NT2/D1 (cell line): ENCODE data around the gene ARL14EP.

Source experiments
- DNase-seq: peaks from one replicate; pipeline ENCODE4 v3.0.0-alpha.2; 2011; ENCODE audit warnings: low read depth, low spot score
- H3K27me3 ChIP-seq: 2 replicates; pipeline ENCODE4 v1.6.0; 2011; ENCODE audit warnings: mild to moderate bottlenecking; ENCODE audit not compliant: insufficient read length, insufficient read depth
- H3K36me3 ChIP-seq: 2 replicates; pipeline ENCODE4 v1.6.1; 2011; ENCODE audit warnings: mild to moderate bottlenecking, low read length, mixed read lengths; ENCODE audit not compliant: insufficient read depth, insufficient read length
- H3K4me1 ChIP-seq: 2 replicates; pipeline ENCODE4 v1.5.1; 2011; ENCODE audit not compliant: insufficient read depth, insufficient read length
- H3K4me3 ChIP-seq: 2 replicates; pipeline ENCODE4 v1.5.1; 2011; ENCODE audit warnings: low read depth; ENCODE audit not compliant: insufficient read length
- H3K9ac ChIP-seq: 2 replicates; pipeline ENCODE4 v1.6.0; 2011; ENCODE audit warnings: low read depth; ENCODE audit not compliant: insufficient read length
- H3K9me3 ChIP-seq: 2 replicates; pipeline ENCODE4 v1.5.1; 2011; ENCODE audit warnings: mild to moderate bottlenecking, low read length; ENCODE audit not compliant: insufficient read depth
- SUZ12 ChIP-seq: IDR thresholded peaks from 2 replicates; pipeline ENCODE4 v1.6.1; 2011; ENCODE audit not compliant: insufficient read length, insufficient read depth; ENCODE audit errors: extremely low read depth
- YY1 ChIP-seq: IDR thresholded peaks from 2 replicates; pipeline ENCODE4 v1.6.1; 2011; ENCODE audit not compliant: insufficient read length, insufficient read depth
- ZNF274 ChIP-seq: IDR thresholded peaks from 2 replicates; pipeline ENCODE4 v1.6.1; 2011; ENCODE audit warnings: mild to moderate bottlenecking, low read depth, low read length

ARL14EP gene

DNA sequence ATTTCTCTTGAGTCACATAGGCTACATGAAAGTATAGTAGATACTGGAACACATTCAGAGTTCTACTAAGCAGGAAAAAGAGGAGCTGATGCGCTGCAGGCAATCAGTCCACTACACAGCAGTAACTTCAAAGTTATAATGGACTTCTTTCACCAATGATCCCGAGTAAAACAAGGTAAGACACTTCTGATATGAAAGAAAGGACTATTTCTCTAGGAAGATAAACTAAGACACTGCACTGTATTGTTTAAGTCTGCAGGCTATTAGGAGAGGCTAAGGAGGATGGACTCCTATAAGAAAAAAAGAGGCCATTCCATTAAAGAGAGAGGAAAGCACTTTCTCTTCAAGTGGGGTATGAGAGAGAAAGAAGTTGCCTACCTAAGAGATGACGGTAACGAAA lies 31.6 kb upstream of the ARL14EP start:
- H3K9me3 ChIP-seq = no peaks in the 10 kb centered on the region
- no peak overlapping the region for H3K9ac ChIP-seq
- TF ChIP-seq SUZ12 (no peak), ZNF274 (no peak), YY1 (no peak)
- DNase-seq = no peak
- H3K27me3 ChIP-seq = no peaks in the 10 kb centered on the region
- no peaks in the 10 kb centered on the region for H3K36me3 ChIP-seq
- H3K4me3 ChIP-seq = no peak overlapping the region
- no peaks in the 10 kb centered on the region for H3K4me1 ChIP-seq

DNA sequence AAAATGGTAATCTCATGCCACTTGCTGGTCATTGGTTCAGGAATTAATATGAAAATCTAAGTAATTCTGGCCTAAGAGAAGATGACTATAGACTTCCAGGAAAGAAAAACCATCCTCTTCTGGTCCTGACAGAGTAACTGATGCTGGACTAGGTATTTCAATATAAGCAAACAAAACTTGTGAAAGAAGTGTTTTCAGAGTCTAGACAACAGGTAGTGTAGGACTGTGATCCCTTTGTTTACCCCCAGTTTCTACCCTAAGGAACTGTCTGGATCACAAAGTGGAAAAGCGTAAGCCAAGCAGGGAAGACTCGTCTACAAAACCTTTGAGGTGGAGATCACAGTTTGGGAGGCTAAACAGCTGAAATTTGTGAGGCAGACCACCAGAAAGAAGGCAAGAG lies 30.4 kb upstream of the ARL14EP start:
- no peaks in the 10 kb centered on the region for H3K36me3 ChIP-seq
- no peak for DNase-seq
- H3K4me3 ChIP-seq = no peak overlapping the region
- H3K4me1 ChIP-seq = no peaks in the 10 kb centered on the region
- H3K27me3 ChIP-seq = no peaks in the 10 kb centered on the region
- TF ChIP-seq YY1 (no peak), SUZ12 (no peak), ZNF274 (no peak)
- H3K9me3 ChIP-seq = no peaks in the 10 kb centered on the region
- H3K9ac ChIP-seq = no peak overlapping the region

GRCh38 chr11:30295178-30295885 lies 27.6 kb upstream of the ARL14EP start:
- DNase-seq = no peak
- H3K36me3 ChIP-seq = no peaks in the 10 kb centered on the region
- no peaks in the 10 kb centered on the region for H3K9me3 ChIP-seq
- no peaks in the 10 kb centered on the region for H3K4me1 ChIP-seq
- no peaks in the 10 kb centered on the region for H3K27me3 ChIP-seq
- TF ChIP-seq SUZ12 = no peak
- no peak for TF ChIP-seq ZNF274
- no peak for TF ChIP-seq YY1
- H3K9ac ChIP-seq = no peak overlapping the region
- H3K4me3 ChIP-seq = no peak overlapping the region

GRCh38 chr11:30304620-30305019 lies 18.3 kb upstream of the ARL14EP start:
- Histone ChIP-seq H3K9me3 (no peaks in the 10 kb centered on the region), H3K36me3 (no peaks in the 10 kb centered on the region), H3K4me1 (no peaks in the 10 kb centered on the region), H3K27me3 (no peaks in the 10 kb centered on the region), H3K4me3 (no peak overlapping the region), H3K9ac (no peak overlapping the region)
- TF ChIP-seq YY1 (no peak), SUZ12 (no peak), ZNF274 (no peak)
- no peak for DNase-seq

GRCh38 chr11:30310623-30311022 lies 12.3 kb upstream of the ARL14EP start:
- Histone ChIP-seq H3K4me1 (no peaks in the 10 kb centered on the region), H3K4me3 (no peak overlapping the region), H3K9ac (no peak overlapping the region), H3K9me3 (0 out of 2 replicates have a peak, but pooled peaks cover 4% of the 10 kb centered on the region), H3K36me3 (no peaks in the 10 kb centered on the region), H3K27me3 (no peaks in the 10 kb centered on the region)
- DNase-seq = no peak
- TF ChIP-seq YY1 = no peak
- TF ChIP-seq ZNF274 = no peak
- TF ChIP-seq SUZ12 = no peak

DNA sequence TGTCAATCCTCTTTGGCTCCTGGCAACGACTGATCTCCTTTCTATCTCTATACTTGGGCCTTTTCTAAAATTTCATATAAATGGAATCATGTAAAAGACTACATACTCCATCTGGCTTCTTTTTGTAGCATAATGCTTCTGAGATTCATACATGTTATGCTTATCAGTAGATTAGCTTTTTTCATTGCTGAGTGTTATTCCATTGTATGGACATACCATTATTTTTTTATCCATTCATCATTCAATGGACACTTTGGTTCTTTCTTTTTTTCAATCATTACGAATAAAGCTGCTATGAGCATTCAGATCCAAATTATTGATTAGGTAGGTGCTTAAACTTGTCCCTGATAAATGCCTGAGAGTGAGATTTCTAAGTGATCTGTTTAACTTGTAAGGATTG lies 11.7 kb upstream of the ARL14EP start:
- no peaks in the 10 kb centered on the region for H3K27me3 ChIP-seq
- no peaks in the 10 kb centered on the region for H3K36me3 ChIP-seq
- H3K9ac ChIP-seq = no peak overlapping the region
- TF ChIP-seq SUZ12 (no peak), ZNF274 (no peak), YY1 (no peak)
- no peaks in the 10 kb centered on the region for H3K4me1 ChIP-seq
- H3K9me3 ChIP-seq = 0 out of 2 replicates have a peak, but pooled peaks cover 4% of the 10 kb centered on the region
- no peak for DNase-seq
- H3K4me3 ChIP-seq = no peak overlapping the region

- no peaks in the 10 kb centered on the region for H3K27me3 ChIP-seq
- no peak overlapping the region for H3K4me3 ChIP-seq
- no peaks in the 10 kb centered on the region for H3K36me3 ChIP-seq
- no peak overlapping the region for H3K9ac ChIP-seq
- H3K4me1 ChIP-seq = no peaks in the 10 kb centered on the region
- TF ChIP-seq YY1 = no peak
- no peak for TF ChIP-seq ZNF274
- no peak for DNase-seq
- H3K9me3 ChIP-seq = 0 out of 2 replicates have a peak, but pooled peaks cover 4% of the 10 kb centered on the region
Observed at GRCh38 chr11:30312243-30312642, 10.7 kb upstream of the ARL14EP start.

GRCh38 chr11:30313580-30313979 lies 9.3 kb upstream of the ARL14EP start:
- Histone ChIP-seq H3K4me1 (no peaks in the 10 kb centered on the region), H3K4me3 (no peak overlapping the region), H3K9me3 (0 out of 2 replicates have a peak, but pooled peaks cover 4% of the 10 kb centered on the region), H3K36me3 (no peaks in the 10 kb centered on the region), H3K27me3 (no peaks in the 10 kb centered on the region), H3K9ac (no peak overlapping the region)
- DNase-seq = no peak
- TF ChIP-seq SUZ12 = no peak
- TF ChIP-seq YY1 = no peak
- TF ChIP-seq ZNF274 = no peak
